HepG2 (cell line): ENCODE results near the gene MLANA. TPM values are rescaled to one million over a fixed set of nuclear protein-coding genes. Genes with fewer than 3 reads are reported as not detected.

Source experiments
- ATAC-seq: fragments of 200-7000 bp; cut with Tn5 transposase; 3 replicates; pipeline ENCODE4 v1.9.1; 2020; ENCODE audit warnings: mild to moderate bottlenecking, moderate library complexity
- BruUV-seq: library from RNA; stranded (reverse); fragments of 400-500 nt; replicated peaks from 2 replicates; lab custom pipeline; 2021; lab: Mats Ljungman, UMichigan
- CTCF ChIA-PET: fragments of 300-600 bp; formaldehyde crosslinking; extraction: SDS; loops from one replicate; lab custom pipeline; 2021; ENCODE audit warnings: low total read pairs, inconsistent platforms, low intra/inter-chr PET ratio; lab: Yijun Ruan, JAX
- POLR2A ChIA-PET: fragments of 350-600 bp; sonication (Branson Sonifier 250); formaldehyde crosslinking; loops from one replicate; lab custom pipeline; 2020; ENCODE audit warnings: antibody characterized with exemption, inconsistent platforms; lab: Yijun Ruan, JAX
- DNase-seq: peaks from one replicate; pipeline ENCODE4 v3.0.0-alpha.2; 2015; ENCODE audit warnings: low spot score
- FAIRE-seq: peaks from 3 replicates; lab custom pipeline; 2011; peaks lifted over from hg19 to GRCh38; lab: Jason Lieb, UNC
- H2AFZ ChIP-seq: one replicate; pipeline ENCODE4 v1.6.1; 2011; ENCODE audit warnings: low read length, inconsistent platforms
- H3K27ac ChIP-seq: fragments of 300-600 bp; 3 replicates; pipeline ENCODE4 v1.8.0; 2011; ENCODE audit warnings: mixed run types, mild to moderate bottlenecking, mixed read lengths, low read length, inconsistent platforms; ENCODE audit not compliant: insufficient read depth; ENCODE audit errors: extremely low read length
- H3K27me3 ChIP-seq, 2 experiments: fragments of 200-600 bp in 1 of 2; 2 replicates in 1 of 2; 3 replicates in 1 of 2; pipeline versions ENCODE4 v1.6.0 to v1.8.0; 2011; ENCODE audit warnings: low read length in 2 of 2, mild to moderate bottlenecking in 2 of 2, moderate library complexity in 2 of 2, inconsistent platforms in 1 of 2; ENCODE audit not compliant: insufficient read depth in 2 of 2, control insufficient read depth in 1 of 2
- H3K36me3 ChIP-seq, 2 experiments: fragments of 200-600 bp in 1 of 2; replicated peaks in 1 of 2; 2 replicates in 1 of 2; 3 replicates in 1 of 2; pipeline versions ENCODE4 v1.5.1 to v1.8.0; 2011; ENCODE audit warnings: low read length in 2 of 2, inconsistent platforms in 1 of 2; ENCODE audit not compliant: insufficient read depth in 2 of 2, control insufficient read depth in 1 of 2
- H3K4me1 ChIP-seq: 2 replicates; pipeline ENCODE4 v1.5.1; 2012; ENCODE audit warnings: low read length, inconsistent platforms; ENCODE audit not compliant: insufficient read depth
- H3K4me2 ChIP-seq: 2 replicates; pipeline ENCODE4 v1.6.0; 2011; ENCODE audit warnings: low read depth, low read length, inconsistent platforms
- H3K4me3 ChIP-seq, 3 experiments: fragments of 200-600 bp in 1 of 3; sonication (generic), shearing (Covaris generic) in 1 of 3; replicated peaks in 1 of 3; 2 replicates each; pipeline ENCODE4 v1.5.1; 2011 to 2016; ENCODE audit warnings: low read length in 3 of 3, inconsistent platforms in 2 of 3, low read depth in 2 of 3, mild to moderate bottlenecking in 2 of 3, control low read depth in 1 of 3, mixed read lengths in 1 of 3; ENCODE audit not compliant: insufficient read depth in 1 of 3
- H3K79me2 ChIP-seq: one replicate; pipeline ENCODE4 v1.6.1; 2011; ENCODE audit warnings: low read length, inconsistent platforms; ENCODE audit not compliant: insufficient read depth
- H3K9ac ChIP-seq: 2 replicates; pipeline ENCODE4 v1.6.0; 2011; ENCODE audit warnings: mild to moderate bottlenecking, low read depth, low read length, inconsistent platforms; ENCODE audit not compliant: insufficient read depth
- H3K9me3 ChIP-seq: 2 replicates; pipeline ENCODE4 v1.5.1; 2012; ENCODE audit warnings: mild to moderate bottlenecking, low read length
- H4K20me1 ChIP-seq: 2 replicates; pipeline ENCODE4 v1.6.0; 2011; ENCODE audit warnings: inconsistent platforms, mild to moderate bottlenecking, low read length, moderate library complexity; ENCODE audit not compliant: insufficient read depth
- ATF5 ChIP-seq: sonication (generic); formaldehyde crosslinking; IDR thresholded peaks from 2 replicates; pipeline ENCODE4 v1.4.0; 2020; ENCODE audit warnings: mild to moderate bottlenecking, low read depth, missing genetic modification reagents
- HOXA9 ChIP-seq: sonication (generic); formaldehyde crosslinking; IDR thresholded peaks from 2 replicates; pipeline ENCODE4 v1.8.1; 2022; ENCODE audit warnings: missing genetic modification reagents, mild to moderate bottlenecking, moderate library complexity, borderline replicate concordance
- KAT7 ChIP-seq: IDR thresholded peaks from 2 replicates; pipeline ENCODE4 v1.6.1; 2018; ENCODE audit warnings: borderline replicate concordance, missing compliant biosample characterization
- ZEB1 ChIP-seq: IDR thresholded peaks from 2 replicates; pipeline ENCODE4 v1.6.1; 2012; ENCODE audit warnings: mild to moderate bottlenecking, low read depth, inconsistent platforms; ENCODE audit not compliant: insufficient replicate concordance
- ZMYM4 ChIP-seq: sonication (generic); formaldehyde crosslinking; IDR thresholded peaks from 2 replicates; pipeline ENCODE4 v1.8.1; 2023; ENCODE audit warnings: mild to moderate bottlenecking, missing genetic modification reagents
- ZNF230 ChIP-seq: sonication (generic); formaldehyde crosslinking; IDR thresholded peaks from 2 replicates; pipeline ENCODE4 v1.4.0; 2020; ENCODE audit warnings: mild to moderate bottlenecking, missing genetic modification reagents
- ZNF564 ChIP-seq: sonication (generic); formaldehyde crosslinking; IDR thresholded peaks from 2 replicates; pipeline ENCODE4 v1.8.1; 2023; ENCODE audit warnings: mild to moderate bottlenecking, missing genetic modification reagents
- ZNF781 ChIP-seq: sonication (generic); formaldehyde crosslinking; IDR thresholded peaks from 2 replicates; pipeline ENCODE4 v1.5.1; 2020; ENCODE audit warnings: borderline replicate concordance, mild to moderate bottlenecking, missing genetic modification reagents; ENCODE audit errors: not compliant biosample characterization
- ZUFSP ChIP-seq: sonication (generic); formaldehyde crosslinking; IDR thresholded peaks from 2 replicates; pipeline ENCODE4 v1.9.0; 2021; ENCODE audit warnings: missing genetic modification reagents, mild to moderate bottlenecking, borderline replicate concordance
- WGBS: methylation state at CpG from one replicate; pipeline ENCODE4 v1.1.6; 2017; ENCODE audit warnings: low lambda C conversion rate; 5-methylcytosine and 5-hydroxymethylcytosine counted together
- in situ Hi-C: cut with HindIII; loops from 2 replicates; pipeline ENCODE4 v1.10.0; 2017; ENCODE audit warnings: low pct_unique_long_range_greater_than_20kb; ENCODE audit not compliant: extremely low pct_ligation_motif_present
- intact Hi-C: fragments of 100-400 bp; cut with micrococcal nuclease; formaldehyde crosslinking; loops from one replicate; pipeline ENCODE4 v1.10.0; 2022; ENCODE audit not compliant: unreplicated experiment
- polyA plus RNA-seq, 8 experiments: library from polyadenylated mRNA; depleted of rRNA in 3 of 8; stranded (reverse) in 7 of 8; unstranded in 1 of 8; fragments of >200 nt; fragmentation: Illumina TruSeq in 4 of 8; extraction: Trizol in 4 of 8; gene quantifications; 2 replicates each; pipeline versions ENCODE4 v1.2.1 to v1.2.3, GENCODE V29; 2011 to 2016; ENCODE audit warnings: low read depth in 4 of 8, missing spikeins in 1 of 8, mixed read lengths in 1 of 8; ENCODE audit not compliant: insufficient read depth in 1 of 8
- total RNA-seq, 5 experiments: library from RNA; depleted of rRNA; stranded (reverse); fragments of >200 nt; fragmentation: Illumina TruSeq; extraction: Trizol; gene quantifications; 2 replicates each; pipeline ENCODE4 v1.2.3, GENCODE V29; 2016; ENCODE audit warnings: low read depth in 1 of 5
- TF ChIP-seq, protein P1 (sequence below): sonication (generic); formaldehyde crosslinking; IDR thresholded peaks from 2 replicates; pipeline ENCODE4 v1.5.0; 2020; ENCODE audit warnings: mild to moderate bottlenecking, missing genetic modification reagents

MLANA gene
- total and polyA plus RNA-seq, 2 of the 13 experiments (the other 11 are each of a cell fraction or from before 2014, with no cell fraction given): 0.11 to 0.18 TPM

GRCh38 chr9:5850724-5851122, 40.0 kb upstream of the MLANA start (continued):
- TF ChIP-seq, protein P1, sequence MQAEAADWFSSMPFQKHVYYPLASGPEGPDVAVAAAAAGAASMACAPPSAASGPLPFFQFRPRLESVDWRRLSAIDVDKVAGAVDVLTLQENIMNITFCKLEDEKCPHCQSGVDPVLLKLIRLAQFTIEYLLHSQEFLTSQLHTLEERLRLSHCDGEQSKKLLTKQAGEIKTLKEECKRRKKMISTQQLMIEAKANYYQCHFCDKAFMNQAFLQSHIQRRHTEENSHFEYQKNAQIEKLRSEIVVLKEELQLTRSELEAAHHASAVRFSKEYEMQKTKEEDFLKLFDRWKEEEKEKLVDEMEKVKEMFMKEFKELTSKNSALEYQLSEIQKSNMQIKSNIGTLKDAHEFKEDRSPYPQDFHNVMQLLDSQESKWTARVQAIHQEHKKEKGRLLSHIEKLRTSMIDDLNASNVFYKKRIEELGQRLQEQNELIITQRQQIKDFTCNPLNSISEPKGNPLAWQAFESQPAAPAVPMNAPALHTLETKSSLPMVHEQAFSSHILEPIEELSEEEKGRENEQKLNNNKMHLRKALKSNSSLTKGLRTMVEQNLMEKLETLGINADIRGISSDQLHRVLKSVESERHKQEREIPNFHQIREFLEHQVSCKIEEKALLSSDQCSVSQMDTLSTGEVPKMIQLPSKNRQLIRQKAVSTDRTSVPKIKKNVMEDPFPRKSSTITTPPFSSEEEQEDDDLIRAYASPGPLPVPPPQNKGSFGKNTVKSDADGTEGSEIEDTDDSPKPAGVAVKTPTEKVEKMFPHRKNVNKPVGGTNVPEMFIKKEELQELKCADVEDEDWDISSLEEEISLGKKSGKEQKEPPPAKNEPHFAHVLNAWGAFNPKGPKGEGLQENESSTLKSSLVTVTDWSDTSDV (CRISPR knock-in tag): no peak
- no peak for TF ChIP-seq KAT7 (CRISPR knock-in tag)
- no peak for TF ChIP-seq ZNF230 (CRISPR knock-in tag)
- TF ChIP-seq ZMYM4 (CRISPR knock-in tag): no peak
- no peak for TF ChIP-seq ZUFSP (CRISPR knock-in tag)

- H3K9me3 ChIP-seq: no peaks in the 10 kb centered on the region
- no peaks in the 10 kb centered on the region for H3K27me3 ChIP-seq
- ATAC-seq: no peak
- TF ChIP-seq ZNF781 (no peak), ZEB1 (no peak), HOXA9 (CRISPR knock-in tag) (no peak), ZNF564 (CRISPR knock-in tag) (no peak), ATF5 (no peak)
- TF ChIP-seq, all 625 proteins: peak for 0
- DNase-seq (no peak), FAIRE-seq (no peak)
- H3K79me2 ChIP-seq: no peaks in the 10 kb centered on the region
- no TSS peak for BruUV-seq
- in situ Hi-C loops: no loop called here
- intact Hi-C loops: no loop called here
- no peaks in the 10 kb centered on the region for H3K36me3 ChIP-seq
- H2AFZ ChIP-seq: no peak overlapping the region
- CTCF ChIA-PET: no interaction called here
- H3K4me2 ChIP-seq: no peak overlapping the region
- H4K20me1 ChIP-seq: no peaks in the 10 kb centered on the region
- H3K9ac ChIP-seq: no peak overlapping the region
- WGBS: 89% methylated on average over 2 of the region's 2 CpGs
- POLR2A ChIA-PET: no interaction called here
- H3K4me1 ChIP-seq: peaks cover 3% of the 10 kb centered on the region
- H3K27ac ChIP-seq: no peak overlapping the region
- no peak overlapping the region for H3K4me3 ChIP-seq
These were observed 39.2 kb upstream of the MLANA start for GRCh38 chr9:5851445-5851844.
